ENCODE results near the gene CELA2A. TPM values are rescaled to one million over a fixed set of nuclear protein-coding genes. Genes with fewer than 3 reads are reported as not detected.
A peak's percentile ranks its signal among the peaks of the same experiment; 100 is the strongest.
"Not testable (repeated sequence)": the region's sequence is repeated elsewhere in the genome, so short reads cannot be mapped to it uniquely, and the experiment has no call there.

The CELA2A gene
- total RNA-seq, 4 donors from 2014 or later, result not detected

- Histone ChIP-seq H3K9me3 (no peaks in the 10 kb centered on the region), H3K4me3 (no peak overlapping the region), H3K4me1 (no peaks in the 10 kb centered on the region), H3K27me3 (no peaks in the 10 kb centered on the region), H3K36me3 (no peaks in the 10 kb centered on the region), H3K27ac (no peak overlapping the region)
- in situ Hi-C loops (cut with MboI; ENCODE audit: low sequenced_read_pairs in 4 of 4), result no loop called here
- ATAC-seq (no peak), DNase-seq (no peak)
- TF ChIP-seq CTCF (IDR thresholded peaks at IDR 0.05 in 4 of 5, conservative IDR thresholded peaks at IDR 0.05 in 1 of 5), result no peak
- no peak for TF ChIP-seq POLR2A (IDR thresholded peaks at IDR 0.05)
- intact Hi-C loops (cut with DNase I; ENCODE audit: low total_unique reads), result no loop called here
These were observed 12.8 kb downstream of the CELA2A start for GRCh38 chr1:15469361-15469760.

- ATAC-seq; H3K27ac ChIP-seq; H3K27me3 ChIP-seq; H3K4me1 ChIP-seq; H3K9me3 ChIP-seq; in situ Hi-C loops (cut with MboI; ENCODE audit: low sequenced_read_pairs in 4 of 4); intact Hi-C loops (cut with DNase I; ENCODE audit: low total_unique reads); H3K4me3 ChIP-seq; H3K36me3 ChIP-seq: not testable (repeated sequence)
- DNase-seq, result peak in 1 of 2 donors; percentile 16
These were observed 13.4 kb downstream of the CELA2A start for GRCh38 chr1:15469821-15470448.

- intact Hi-C loops (cut with DNase I; ENCODE audit: low total_unique reads); H3K27ac ChIP-seq; in situ Hi-C loops (cut with MboI; ENCODE audit: low sequenced_read_pairs in 4 of 4): not testable (repeated sequence)
These were observed 14.5 kb downstream of the CELA2A start for GRCh38 chr1:15471067-15471466.

GRCh38 chr1:15471723-15472122 lies 15.2 kb downstream of the CELA2A start:
- H3K27ac ChIP-seq; in situ Hi-C loops (cut with MboI; ENCODE audit: low sequenced_read_pairs in 4 of 4); DNase-seq; H3K27me3 ChIP-seq; H3K4me3 ChIP-seq; H3K36me3 ChIP-seq; H3K4me1 ChIP-seq; ATAC-seq; H3K9me3 ChIP-seq; intact Hi-C loops (cut with DNase I; ENCODE audit: low total_unique reads): not testable (repeated sequence)

More at GRCh38 chr1:15471067-15471466, 14.5 kb downstream of the CELA2A start:
- not testable (repeated sequence) for H3K36me3 ChIP-seq, H3K9me3 ChIP-seq, H3K4me1 ChIP-seq, H3K4me3 ChIP-seq, H3K27me3 ChIP-seq, DNase-seq, ATAC-seq

GRCh38 chr1:15472587-15472986 lies 16.1 kb downstream of the CELA2A start:
- H3K36me3 ChIP-seq, result no peaks in the 10 kb centered on the region
- in situ Hi-C loops (cut with MboI; ENCODE audit: low sequenced_read_pairs in 4 of 4) (no loop called here), intact Hi-C loops (cut with DNase I; ENCODE audit: low total_unique reads) (no loop called here)
- ATAC-seq (no peak), DNase-seq (no peak)
- H3K4me3 ChIP-seq, result no peak overlapping the region
- H3K27ac ChIP-seq, result no peak overlapping the region
- H3K27me3 ChIP-seq, result no peaks in the 10 kb centered on the region
- no peaks in the 10 kb centered on the region for H3K9me3 ChIP-seq
- no peaks in the 10 kb centered on the region for H3K4me1 ChIP-seq
- TF ChIP-seq POLR2A (IDR thresholded peaks at IDR 0.05), result no peak
- TF ChIP-seq CTCF (IDR thresholded peaks at IDR 0.05 in 4 of 5, conservative IDR thresholded peaks at IDR 0.05 in 1 of 5), result no peak

GRCh38 chr1:15475752-15476314 lies 19.3 kb downstream of the CELA2A start, which contains the start of gene CELA2B:
Gene CELA2B (plus strand): TSS chr1:15476104. CDS start chr1:15476126, 22 bp downstream.
- TF ChIP-seq CTCF (IDR thresholded peaks at IDR 0.05 in 4 of 5, conservative IDR thresholded peaks at IDR 0.05 in 1 of 5) (no peak), POLR2A (IDR thresholded peaks at IDR 0.05) (no peak)
- in situ Hi-C loops (cut with MboI; ENCODE audit: low sequenced_read_pairs in 4 of 4), result no loop called here
- Histone ChIP-seq H3K9me3 (no peaks in the 10 kb centered on the region), H3K27me3 (no peaks in the 10 kb centered on the region), H3K4me3 (no peak within 1 kb of the TSS), H3K4me1 (no peaks in the 10 kb centered on the region), H3K36me3 (no peaks in the 10 kb centered on the region), H3K27ac (no peak within 1 kb of the TSS)
- DNase-seq (no peak), ATAC-seq (no peak)
- intact Hi-C loops (cut with DNase I; ENCODE audit: low total_unique reads), result no loop called here

All from gastrocnemius medialis (tissue), 4 donors.